H1 (cell line): Measurements from ENCODE around the gene TUT4. TPM values are rescaled to one million over a fixed set of nuclear protein-coding genes. Genes with fewer than 3 reads are reported as not detected.

Experiments
- CTCF ChIA-PET: fragments of 300-600 bp; sonication (Branson Sonifier 250); formaldehyde crosslinking; loops from one replicate; lab custom pipeline; 2021; ENCODE audit not compliant: partially characterized antibody; lab: Charles Lee
- POLR2A ChIA-PET: fragments of 300-600 bp; sonication (Branson Sonifier 250); formaldehyde crosslinking; loops from one replicate; lab custom pipeline; 2021; ENCODE audit warnings: inconsistent platforms; ENCODE audit not compliant: partially characterized antibody; lab: Charles Lee
- DNase-seq, 2 experiments: peaks; one replicate each; pipeline versions ENCODE4 v3.0.0 to v3.0.0-alpha.2; 2010 to 2022; ENCODE audit warnings: low spot score in 2 of 2, low read depth in 1 of 2, mixed read lengths in 1 of 2
- FAIRE-seq: peaks from 2 replicates; lab custom pipeline; 2011; peaks lifted over from hg19 to GRCh38; lab: Jason Lieb, UNC
- H2AFZ ChIP-seq: 2 replicates; pipeline ENCODE4 v1.8.1; 2012; ENCODE audit warnings: low read length, inconsistent platforms
- H2AK5ac ChIP-seq: 2 replicates; pipeline ENCODE4 v1.6.1; 2013; ENCODE audit warnings: low read depth, low read length
- H2BK120ac ChIP-seq: replicated peaks from 2 replicates; pipeline ENCODE3; 2013; ENCODE audit warnings: low read depth, low read length, inconsistent platforms
- H2BK12ac ChIP-seq: 2 replicates; pipeline ENCODE4 v1.6.1; 2013; ENCODE audit warnings: low read depth, low read length
- H2BK15ac ChIP-seq: 2 replicates; pipeline ENCODE4 v1.6.1; 2013; ENCODE audit warnings: low read length
- H2BK20ac ChIP-seq: 2 replicates; pipeline ENCODE4 v1.6.1; 2013; ENCODE audit warnings: low read length
- H2BK5ac ChIP-seq: 2 replicates; pipeline ENCODE4 v1.6.1; 2013; ENCODE audit warnings: low read depth, low read length
- H3K14ac ChIP-seq: 2 replicates; pipeline ENCODE4 v1.6.1; 2013; ENCODE audit warnings: inconsistent platforms; ENCODE audit not compliant: insufficient read length
- H3K18ac ChIP-seq: 2 replicates; pipeline ENCODE4 v1.6.1; 2013; ENCODE audit warnings: low read length; ENCODE audit errors: extremely low read depth
- H3K23ac ChIP-seq: 2 replicates; pipeline ENCODE4 v1.6.1; 2013; ENCODE audit warnings: inconsistent platforms; ENCODE audit not compliant: insufficient read length
- H3K23me2 ChIP-seq: 2 replicates; pipeline ENCODE4 v1.6.1; 2013; ENCODE audit warnings: low read depth, low read length
- H3K27ac ChIP-seq: 2 replicates; pipeline ENCODE4 v1.6.1; 2011; ENCODE audit warnings: low read depth, low read length, inconsistent platforms
- H3K27me3 ChIP-seq, 4 experiments: replicated peaks in 1 of 4; 1 replicate in 1 of 4; 2 replicates in 3 of 4; pipeline versions ENCODE4 v1.6.1 to v1.8.1; 2011 to 2013; ENCODE audit warnings: low read length in 3 of 4, mild to moderate bottlenecking in 3 of 4, inconsistent platforms in 2 of 4, mixed read lengths in 2 of 4, moderate library complexity in 1 of 4; ENCODE audit not compliant: control insufficient read depth in 3 of 4, insufficient read depth in 3 of 4; ENCODE audit errors: extremely low read depth in 1 of 4
- H3K36me3 ChIP-seq, 4 experiments: 2 replicates each; pipeline versions ENCODE4 v1.6.1 to v1.8.1; 2011 to 2013; ENCODE audit warnings: mild to moderate bottlenecking in 4 of 4, low read length in 3 of 4, moderate library complexity in 2 of 4, control low read depth in 1 of 4, inconsistent platforms in 1 of 4; ENCODE audit not compliant: insufficient read depth in 4 of 4, control insufficient read depth in 2 of 4
- H3K4ac ChIP-seq: replicated peaks from 2 replicates; pipeline ENCODE3; 2013; ENCODE audit warnings: low read length, low read depth, mixed read lengths, inconsistent platforms; ENCODE audit not compliant: insufficient read length
- H3K4me1 ChIP-seq, 4 experiments: replicated peaks in 1 of 4; 1 replicate in 1 of 4; 2 replicates in 3 of 4; pipeline versions ENCODE4 v1.6.1 to v1.8.1; 2011 to 2013; ENCODE audit warnings: low read length in 3 of 4, inconsistent platforms in 2 of 4, mixed read lengths in 1 of 4; ENCODE audit not compliant: insufficient read depth in 4 of 4, control insufficient read depth in 3 of 4
- H3K4me2 ChIP-seq, 2 experiments: 2 replicates each; pipeline versions ENCODE4 v1.6.1 to v1.8.1; 2011 to 2013; ENCODE audit warnings: low read depth in 2 of 2, low read length in 2 of 2, control low read depth in 1 of 2, inconsistent platforms in 1 of 2, mild to moderate bottlenecking in 1 of 2; ENCODE audit not compliant: insufficient read depth in 1 of 2
- H3K4me3 ChIP-seq, 4 experiments: fragments of 200-600, 300-600 bp in 1 of 4; sonication (generic), shearing (Covaris generic), sonication (Bioruptor Twin) in 1 of 4; 2 replicates each; pipeline versions ENCODE4 v1.5.1 to v1.8.1; 2011 to 2016; ENCODE audit warnings: low read length in 4 of 4, low read depth in 3 of 4, control low read depth in 2 of 4, inconsistent platforms in 2 of 4, mild to moderate bottlenecking in 2 of 4, mixed read lengths in 1 of 4, moderate library complexity in 1 of 4; ENCODE audit not compliant: insufficient read depth in 2 of 4; ENCODE audit errors: extremely low read depth in 1 of 4
- H3K56ac ChIP-seq: replicated peaks from 2 replicates; pipeline ENCODE3; 2013; ENCODE audit warnings: low read depth, mild to moderate bottlenecking, mixed read lengths, low read length, inconsistent platforms; ENCODE audit not compliant: insufficient read length
- H3K79me1 ChIP-seq: 2 replicates; pipeline ENCODE4 v1.6.1; 2013; ENCODE audit warnings: low read depth, low read length, control low read depth
- H3K79me2 ChIP-seq, 2 experiments: 2 replicates each; pipeline versions ENCODE4 v1.6.1 to v1.8.1; 2012 to 2013; ENCODE audit warnings: low read length in 2 of 2, mild to moderate bottlenecking in 2 of 2, inconsistent platforms in 1 of 2; ENCODE audit not compliant: insufficient read depth in 2 of 2, control insufficient read depth in 1 of 2
- H3K9ac ChIP-seq, 4 experiments: replicated peaks in 1 of 4; 1 replicate in 1 of 4; 2 replicates in 3 of 4; pipeline versions ENCODE4 v1.6.1 to v1.8.1; 2011 to 2013; ENCODE audit warnings: low read depth in 3 of 4, low read length in 3 of 4, control low read depth in 2 of 4, mild to moderate bottlenecking in 2 of 4, moderate library complexity in 2 of 4, inconsistent platforms in 1 of 4; ENCODE audit errors: extremely low read depth in 1 of 4
- H3K9me3 ChIP-seq, 2 experiments: 2 replicates each; pipeline versions ENCODE4 v1.6.1 to v1.8.1; 2012 to 2013; ENCODE audit warnings: mild to moderate bottlenecking in 2 of 2, moderate library complexity in 2 of 2, control low read depth in 1 of 2, inconsistent platforms in 1 of 2, low read depth in 1 of 2, low read length in 1 of 2, mixed read lengths in 1 of 2; ENCODE audit not compliant: insufficient read depth in 2 of 2
- H4K20me1 ChIP-seq, 2 experiments: replicated peaks in 1 of 2; 2 replicates each; pipeline versions ENCODE3 to v1.8.1; 2011 to 2013; ENCODE audit warnings: inconsistent platforms in 2 of 2, low read length in 2 of 2, mild to moderate bottlenecking in 1 of 2; ENCODE audit not compliant: insufficient read depth in 2 of 2, control insufficient read depth in 1 of 2
- H4K5ac ChIP-seq: 2 replicates; pipeline ENCODE4 v1.6.1; 2013; ENCODE audit warnings: low read length, low read depth, mixed read lengths, inconsistent platforms; ENCODE audit not compliant: insufficient read length
- H4K8ac ChIP-seq: 2 replicates; pipeline ENCODE4 v1.8.0; 2013; ENCODE audit warnings: mild to moderate bottlenecking, moderate library complexity, low read length, inconsistent platforms; ENCODE audit not compliant: insufficient read depth; ENCODE audit errors: extremely low read depth
- H4K91ac ChIP-seq: replicated peaks from 2 replicates; pipeline ENCODE3; 2013; ENCODE audit warnings: low read length, mixed read lengths, inconsistent platforms; ENCODE audit not compliant: insufficient read length
- CBX5 ChIP-seq: fragments of 300-800, 300-1000 bp; sonication (generic); IDR thresholded peaks from 2 replicates; pipeline ENCODE4 v1.7.1; 2016; ENCODE audit warnings: antibody characterized with exemption, low read length, low read depth
- WGBS, 2 experiments: shearing (Covaris generic) in 1 of 2; methylation state at CpG; one replicate each; pipeline versions ENCODE4 v1.1.6 to v1.1.7; 2013 to 2015; ENCODE audit warnings: low lambda C conversion rate in 2 of 2, mixed read lengths in 2 of 2, inconsistent platforms in 1 of 2, low coverage in 1 of 2, missing lambda C conversion rate in 1 of 2; ENCODE audit not compliant: insufficient replicate concordance in 2 of 2, insufficient coverage in 1 of 2, insufficient read length in 1 of 2; ENCODE audit errors: extremely low coverage in 1 of 2, missing lambda C conversion rate in 1 of 2; 5-methylcytosine and 5-hydroxymethylcytosine counted together
- polyA plus RNA-seq, 7 experiments: library from polyadenylated mRNA; depleted of rRNA in 3 of 7; stranded (reverse) in 5 of 7; unstranded in 2 of 7; fragments of >200 nt in 5 of 7; fragments of 200-250 nt in 2 of 7; gene quantifications; 1 replicate in 5 of 7; 2 replicates in 1 of 7; 4 replicates in 1 of 7; pipeline versions ENCODE4 v1.2.1 to v1.2.3, GENCODE V29; 2011 to 2013; ENCODE audit warnings: missing spikeins in 2 of 7, mixed read lengths in 2 of 7
- total RNA-seq: library from RNA; stranded (reverse); fragmentation: NEBNext Ultra II Directional; extraction: Animal tissue kit (Norgen Biotek cat#: 25700); gene quantifications from 2 replicates; pipeline ENCODE4 v1.2.1, GENCODE V29; 2021

TUT4 gene
- total and polyA plus RNA-seq, 2 of the 8 experiments (the other 6 are each of a cell fraction or from before 2014, with no cell fraction given): 54.5 to 63.3 TPM

DNA sequence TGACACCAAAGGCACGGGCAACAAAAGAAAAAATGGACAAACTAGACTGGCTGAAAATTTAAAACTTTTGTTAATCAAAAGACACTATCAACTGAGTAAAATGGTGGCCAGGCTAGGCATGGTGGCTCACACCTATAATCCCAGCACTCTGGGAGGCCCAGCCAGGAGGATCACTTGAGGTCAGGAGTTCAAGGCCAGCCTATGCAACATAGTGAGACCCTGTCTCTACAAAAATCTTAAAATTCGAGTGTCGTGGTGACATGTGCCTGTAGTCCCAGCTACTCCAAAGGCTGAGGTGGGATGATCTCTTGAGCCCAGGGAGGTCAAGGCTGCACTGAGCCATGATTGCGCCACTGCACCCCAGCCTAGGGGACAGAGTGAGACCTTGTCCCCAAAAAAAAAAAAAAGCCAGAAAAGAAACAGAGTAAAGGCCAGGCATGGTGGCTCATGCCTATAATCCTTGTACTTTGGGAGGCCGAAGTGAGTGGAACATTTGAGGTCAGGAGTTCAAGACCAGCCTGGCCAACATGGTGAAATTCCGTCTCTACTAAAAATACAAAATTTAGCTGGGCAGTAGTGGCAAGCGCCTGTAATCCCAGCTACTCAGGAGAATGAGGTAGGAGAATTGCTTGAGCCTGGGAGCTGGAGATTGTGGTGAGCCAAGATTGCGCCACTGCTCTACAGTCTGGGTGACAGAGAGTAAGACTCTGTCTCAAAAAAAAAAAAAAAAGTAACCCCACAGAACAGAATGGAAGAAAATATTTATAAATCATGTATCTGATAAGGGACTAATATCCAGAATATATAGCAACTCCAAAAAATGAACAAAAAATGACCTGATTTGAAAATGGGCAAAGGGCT lies 8.0 kb downstream of the TUT4 start:
- Histone ChIP-seq H3K27ac (no peak overlapping the region), H3K4ac (no peak overlapping the region), H3K23me2 (peaks cover 1% of the 10 kb centered on the region; the same call in 1 of the 2 replicates), H2BK12ac (no peak overlapping the region), H3K79me2 (peaks cover 16 to 93% of the 10 kb centered on the region in 2 experiments), H3K56ac (no peak overlapping the region), H2BK20ac (no peak overlapping the region), H2BK15ac (no peak overlapping the region), H2BK120ac (no peak overlapping the region), H2AK5ac (no peak overlapping the region), H4K5ac (no peak overlapping the region), H3K23ac (no peak overlapping the region), H2BK5ac (no peak overlapping the region), H3K79me1 (peaks cover 4% of the 10 kb centered on the region), H3K4me1 (no peaks in the 10 kb centered on the region), H4K20me1 (peaks cover 4 to 5% of the 10 kb centered on the region in 2 experiments), H4K8ac (no peak overlapping the region), H3K9me3 (peaks cover 0 to 2% of the 10 kb centered on the region in 2 experiments; a peak in 1 of 4 replicates), H3K36me3 (no peaks in the 10 kb centered on the region; a peak in 1 of 8 replicates), H3K9ac (no peak overlapping the region), H3K4me3 (no peak overlapping the region), H2AFZ (no peak overlapping the region), H3K4me2 (no peak overlapping the region), H3K27me3 (no peaks in the 10 kb centered on the region), H3K18ac (no peak overlapping the region), H3K14ac (no peak overlapping the region), H4K91ac (no peak overlapping the region)
- WGBS, 2 experiments: 93% methylated on average over 8 of the region's 8 CpGs; no CpG with 5 or more reads in 1 of the 2 experiments
- FAIRE-seq (no peak), DNase-seq (no peak)
- ChIA-PET POLR2A (no interaction called here), CTCF (interaction anchor here (0.7 to 1.9 kb wide), 2 partner anchors 11 to 37 kb away, joined by 3 to 5 read pairs; no protein-coding TSS in a partner anchor)
- TF ChIP-seq CBX5: no peak
